Activated effector memory CD4-positive, alpha-beta T cell treated with anti-CD3 and anti-CD28 coated beads, Interleukin-2, amount 50 U/mL, for 16 hours (primary cell): ENCODE data around the gene CHID1.

Source experiments
- DNase-seq: peaks from one replicate; pipeline ENCODE4 v3.0.0-alpha.2; 2020

CHID1 gene

GRCh38 chr11:883527-883926 lies 27.1 kb downstream of the CHID1 start:
- DNase-seq, result no peak

- no peak for DNase-seq
Observed at GRCh38 chr11:882596-882995, 28.0 kb downstream of the CHID1 start.

- no peak for DNase-seq
Observed at GRCh38 chr11:880447-880846, 30.2 kb downstream of the CHID1 start.

- no peak for DNase-seq
Observed at GRCh38 chr11:877565-877964, 33.0 kb downstream of the CHID1 start.

GRCh38 chr11:876545-876944 lies 34.1 kb downstream of the CHID1 start:
- no peak for DNase-seq

- no peak for DNase-seq
Observed at GRCh38 chr11:875769-876301, 34.8 kb downstream of the CHID1 start.

GRCh38 chr11:875203-875602 lies 35.4 kb downstream of the CHID1 start:
- no peak for DNase-seq

GRCh38 chr11:873706-874105 lies 36.9 kb downstream of the CHID1 start:
- DNase-seq, result no peak

GRCh38 chr11:872799-873198 lies 37.8 kb downstream of the CHID1 start:
- DNase-seq, result no peak

GRCh38 chr11:871472-871871 lies 39.1 kb downstream of the CHID1 start:
- DNase-seq, result no peak

- no peak for DNase-seq
Observed at GRCh38 chr11:870418-870817, 40.2 kb downstream of the CHID1 start.

GRCh38 chr11:870127-870413 lies 40.5 kb downstream of the CHID1 start:
- DNase-seq, result no peak

GRCh38 chr11:869399-870126 lies 41.0 kb downstream of the CHID1 start:
- no peak for DNase-seq

- DNase-seq, result no peak
Observed at GRCh38 chr11:868802-869201, 41.8 kb downstream of the CHID1 start.

GRCh38 chr11:868394-868793 lies 42.2 kb downstream of the CHID1 start:
- DNase-seq, result no peak

GRCh38 chr11:867856-868358 lies 42.7 kb downstream of the CHID1 start:
- DNase-seq, result no peak

GRCh38 chr11:866481-866880 lies 44.1 kb downstream of the CHID1 start:
- no peak for DNase-seq

GRCh38 chr11:865462-866430 lies 44.9 kb downstream of the CHID1 start:
- DNase-seq, result no peak

GRCh38 chr11:864898-865297 lies 45.7 kb downstream of the CHID1 start:
- no peak for DNase-seq

- no peak for DNase-seq
Observed at GRCh38 chr11:863910-864827, 46.4 kb downstream of the CHID1 start.

- no peak for DNase-seq
Observed at GRCh38 chr11:863023-863909, 47.3 kb downstream of the CHID1 start.

GRCh38 chr11:862696-863022 lies 48.0 kb downstream of the CHID1 start:
- DNase-seq, result no peak
